ENCODE data around the gene ERN1. TPM values are rescaled to one million over a fixed set of nuclear protein-coding genes. Genes with fewer than 3 reads are reported as not detected.
A peak's percentile ranks its signal among the peaks of the same experiment; 100 is the strongest.

ERN1 gene
- total and polyA plus RNA-seq, 2 of the 13 experiments (the other 11 are each of a cell fraction or from before 2014, with no cell fraction given): 6.0 to 12.7 TPM

- H3K27ac ChIP-seq (ENCODE audit: extremely low read length, insufficient read depth, low read length): no peak overlapping the region
- H3K4me1 ChIP-seq (ENCODE audit: insufficient read depth, low read length): peaks cover 26% of the 10 kb centered on the region
- FAIRE-seq (no peak), DNase-seq (ENCODE audit: low spot score) (no peak), ATAC-seq (peak; percentile 39; the same call in 1 of the 3 replicates)
- intact Hi-C loops (cut with micrococcal nuclease; ENCODE audit: unreplicated experiment): no loop called here
- no peaks in the 10 kb centered on the region for H3K27me3 ChIP-seq (ENCODE audit: control insufficient read depth in 1 of 2, insufficient read depth in 2 of 2, low read length in 2 of 2)
- H3K4me2 ChIP-seq (ENCODE audit: low read depth, low read length): no peak overlapping the region
- H3K36me3 ChIP-seq (replicated peaks in 1 of 2; ENCODE audit: control insufficient read depth in 1 of 2, insufficient read depth in 2 of 2, low read length in 2 of 2): peaks cover 34 to 79% of the 10 kb centered on the region in 2 experiments
- ChIA-PET CTCF (ENCODE audit: low intra/inter-chr PET ratio, low total read pairs) (no interaction called here), POLR2A (no interaction called here)
- 0 out of 2 replicates have a peak, but pooled peaks have one; percentile 35 for TF ChIP-seq ZNF776 (CRISPR knock-in tag; IDR thresholded peaks at IDR 0.05)
- no peak for TF ChIP-seq MAZ (IDR thresholded peaks at IDR 0.05; ENCODE audit: borderline replicate concordance, low read depth, low read length)
- no peak for TF ChIP-seq MAZ (CRISPR knock-in tag; IDR thresholded peaks at IDR 0.05; ENCODE audit: low read depth)
- in situ Hi-C loops (cut with HindIII; ENCODE audit: extremely low pct_ligation_motif_present, low pct_unique_long_range_greater_than_20kb): no loop called here
- H3K9me3 ChIP-seq (ENCODE audit: low read length): no peaks in the 10 kb centered on the region
- no TSS peak for BruUV-seq (replicated peaks)
- H4K20me1 ChIP-seq (ENCODE audit: insufficient read depth, low read length): no peaks in the 10 kb centered on the region
- H3K4me3 ChIP-seq (replicated peaks in 1 of 3; ENCODE audit: insufficient read depth in 1 of 3, low read depth in 2 of 3, low read length in 3 of 3): no peak overlapping the region
- H2AFZ ChIP-seq (ENCODE audit: low read length): no peak overlapping the region
- no peaks in the 10 kb centered on the region for H3K79me2 ChIP-seq (ENCODE audit: insufficient read depth, low read length)
- 98% methylated on average over 22 of the region's 22 CpGs for WGBS (ENCODE audit: low lambda C conversion rate)
- no peak overlapping the region for H3K9ac ChIP-seq (ENCODE audit: insufficient read depth, low read depth, low read length)
Observed at GRCh38 chr17:64055183-64056142, 74.5 kb downstream of the ERN1 start.

GRCh38 chr17:64054304-64054703, 75.6 kb downstream of the ERN1 start:
- DNase-seq (ENCODE audit: low spot score) (no peak), FAIRE-seq (no peak), ATAC-seq (no peak)
- H2AFZ ChIP-seq (ENCODE audit: low read length): no peak overlapping the region
- no peak overlapping the region for H3K27ac ChIP-seq (ENCODE audit: extremely low read length, insufficient read depth, low read length)
- no peaks in the 10 kb centered on the region for H4K20me1 ChIP-seq (ENCODE audit: insufficient read depth, low read length)
- peaks cover 35 to 82% of the 10 kb centered on the region in 2 experiments for H3K36me3 ChIP-seq (replicated peaks in 1 of 2; ENCODE audit: control insufficient read depth in 1 of 2, insufficient read depth in 2 of 2, low read length in 2 of 2)
- H3K9me3 ChIP-seq (ENCODE audit: low read length): no peaks in the 10 kb centered on the region
- 98% methylated on average over 21 of the region's 21 CpGs for WGBS (ENCODE audit: low lambda C conversion rate)
- CTCF ChIA-PET (ENCODE audit: low intra/inter-chr PET ratio, low total read pairs): no interaction called here
- in situ Hi-C loops (cut with HindIII; ENCODE audit: extremely low pct_ligation_motif_present, low pct_unique_long_range_greater_than_20kb): no loop called here
- BruUV-seq (replicated peaks): no TSS peak
- intact Hi-C loops (cut with micrococcal nuclease; ENCODE audit: unreplicated experiment): no loop called here
- POLR2A ChIA-PET: no interaction called here
- H3K4me3 ChIP-seq (replicated peaks in 1 of 3; ENCODE audit: insufficient read depth in 1 of 3, low read depth in 2 of 3, low read length in 3 of 3): no peak overlapping the region
- H3K4me2 ChIP-seq (ENCODE audit: low read depth, low read length): no peak overlapping the region
- H3K79me2 ChIP-seq (ENCODE audit: insufficient read depth, low read length): no peaks in the 10 kb centered on the region
- peaks cover 15% of the 10 kb centered on the region for H3K4me1 ChIP-seq (ENCODE audit: insufficient read depth, low read length)
- no peaks in the 10 kb centered on the region for H3K27me3 ChIP-seq (ENCODE audit: control insufficient read depth in 1 of 2, insufficient read depth in 2 of 2, low read length in 2 of 2)
- no peak overlapping the region for H3K9ac ChIP-seq (ENCODE audit: insufficient read depth, low read depth, low read length)
- TF ChIP-seq ZBTB42 (CRISPR knock-in tag; IDR thresholded peaks at IDR 0.05): no peak
- TF ChIP-seq ZNF160 (CRISPR knock-in tag; IDR thresholded peaks at IDR 0.05): no peak
- no peak for TF ChIP-seq BCLAF1 (IDR thresholded peaks at IDR 0.05)
- TF ChIP-seq ZNF3 (CRISPR knock-in tag; IDR thresholded peaks at IDR 0.05): no peak
- no peak for TF ChIP-seq ZNF276 (CRISPR knock-in tag; IDR thresholded peaks at IDR 0.05; ENCODE audit: low read depth)
- no peak for TF ChIP-seq HOXA9 (CRISPR knock-in tag; IDR thresholded peaks at IDR 0.05; ENCODE audit: borderline replicate concordance)
- no peak for TF ChIP-seq ARNT2 (CRISPR knock-in tag; IDR thresholded peaks at IDR 0.05; ENCODE audit: low read depth)
- TF ChIP-seq ZNF441 (CRISPR knock-in tag; IDR thresholded peaks at IDR 0.05; ENCODE audit: borderline replicate concordance): no peak
- no peak for TF ChIP-seq ZBTB8A (CRISPR knock-in tag; IDR thresholded peaks at IDR 0.05; ENCODE audit: borderline replicate concordance, low read depth)
- TF ChIP-seq CREM (IDR thresholded peaks at IDR 0.05): no peak
- TF ChIP-seq CREM (CRISPR knock-in tag; IDR thresholded peaks at IDR 0.05): no peak

Measured in HepG2 (cell line).